Stimulated activated CD8-positive, alpha-beta memory T cell treated with anti-CD3 and anti-CD28 coated beads, Interleukin-2, amount 100 ng/mL, for 48 hours (primary cell): Measurements from ENCODE around the gene SLC22A17.

Experiments used
- DNase-seq, 2 donors: peaks; one replicate each; pipeline ENCODE4 v3.0.0-alpha.2; 2020; ENCODE audit warnings: low read depth in 2 of 2

Gene SLC22A17

DNA sequence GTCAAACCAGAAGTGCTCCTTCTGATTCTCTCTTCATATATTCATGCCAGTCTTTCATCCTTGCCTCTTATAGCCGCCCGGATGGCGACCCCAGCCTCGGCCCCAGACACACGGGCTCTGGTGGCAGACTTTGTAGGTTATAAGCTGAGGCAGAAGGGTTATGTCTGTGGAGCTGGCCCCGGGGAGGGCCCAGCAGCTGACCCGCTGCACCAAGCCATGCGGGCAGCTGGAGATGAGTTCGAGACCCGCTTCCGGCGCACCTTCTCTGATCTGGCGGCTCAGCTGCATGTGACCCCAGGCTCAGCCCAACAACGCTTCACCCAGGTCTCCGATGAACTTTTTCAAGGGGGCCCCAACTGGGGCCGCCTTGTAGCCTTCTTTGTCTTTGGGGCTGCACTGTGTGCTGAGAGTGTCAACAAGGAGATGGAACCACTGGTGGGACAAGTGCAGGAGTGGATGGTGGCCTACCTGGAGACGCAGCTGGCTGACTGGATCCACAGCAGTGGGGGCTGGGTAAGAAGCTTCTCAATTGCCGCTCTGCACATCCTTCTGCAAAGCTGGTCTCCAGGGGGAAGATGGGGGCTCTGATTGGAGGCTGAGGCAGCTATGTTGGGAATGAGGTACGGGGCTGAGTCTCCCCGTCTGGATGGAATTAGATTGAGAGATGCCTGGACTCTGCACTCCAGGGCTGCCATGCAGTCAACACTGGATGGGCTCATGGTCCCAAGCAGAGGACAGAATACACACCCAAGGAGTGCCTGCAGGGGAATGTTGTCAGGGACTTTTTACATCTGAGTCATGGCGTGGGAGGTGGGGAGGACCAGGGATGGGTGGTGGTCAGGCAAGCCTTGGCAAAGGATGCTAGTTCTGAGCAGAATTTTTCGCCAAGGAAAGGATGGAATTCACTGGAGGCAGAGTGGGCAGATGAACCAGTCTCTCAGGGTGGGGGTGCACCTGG, 44.7 kb downstream of the SLC22A17 start:
- DNase-seq, result no peak

DNA sequence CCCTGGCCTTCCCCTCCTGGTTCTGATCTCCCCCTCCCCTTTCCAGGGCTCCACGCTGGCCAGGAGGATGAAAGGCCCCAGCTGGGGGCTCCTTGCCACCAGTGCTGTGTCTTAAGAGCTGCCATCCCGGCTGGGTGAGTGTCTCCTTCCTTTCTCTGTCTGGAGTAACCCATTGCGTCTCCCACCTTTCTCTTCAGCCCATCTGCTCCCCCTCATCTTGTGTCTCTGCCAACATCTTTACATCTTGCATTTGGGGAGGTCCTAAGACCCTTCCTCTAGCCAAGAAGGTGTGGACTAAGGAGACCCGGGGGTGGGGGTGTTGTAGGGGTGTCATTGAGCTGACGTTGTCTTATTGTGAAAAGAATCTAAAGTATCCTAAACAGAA, 45.5 kb downstream of the SLC22A17 start:
- DNase-seq, result no peak

DNA sequence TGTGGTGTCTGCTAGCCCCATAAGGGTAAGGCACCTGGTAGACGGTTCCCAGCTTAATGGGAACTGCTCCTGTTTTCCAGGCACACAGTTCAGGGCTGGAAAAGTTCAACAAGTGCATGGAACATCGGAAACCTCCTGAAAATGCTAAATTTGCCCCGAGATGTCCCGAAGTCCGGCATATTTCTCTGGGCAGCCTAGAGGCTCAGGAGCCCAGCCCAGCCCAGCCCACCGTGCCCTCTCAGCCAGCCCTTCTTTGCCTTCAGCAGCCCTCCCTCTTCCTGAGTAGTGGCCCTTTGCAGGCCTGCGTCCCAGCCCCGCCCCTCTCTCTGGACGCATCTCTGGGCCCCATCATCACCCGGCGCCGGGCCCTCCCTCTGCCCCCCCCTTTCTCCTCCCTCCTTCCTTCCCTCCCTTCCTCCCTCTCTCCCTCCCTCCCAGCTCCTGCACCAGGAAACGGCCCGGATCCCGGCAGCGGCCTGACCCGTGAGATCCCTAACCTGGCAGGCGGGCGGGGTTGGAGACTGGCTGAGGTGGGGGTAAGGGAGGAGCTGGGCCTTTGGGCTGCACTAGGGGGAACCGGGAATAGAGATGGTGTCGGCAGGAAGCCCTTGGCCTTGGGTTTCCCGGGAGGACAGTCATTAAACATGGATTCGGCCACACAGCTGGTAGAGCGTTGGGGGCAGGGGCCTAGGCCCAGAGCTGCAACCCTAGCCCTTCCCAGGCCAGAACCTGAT, 46.1 kb downstream of the SLC22A17 start, which contains the start of gene BCL2L2:
BCL2L2 (plus strand) TSS at position 422 of the 734 bp plus-strand sequence. CDS start 935 bp downstream, outside the sequence.
- DNase-seq, result no peak

DNA sequence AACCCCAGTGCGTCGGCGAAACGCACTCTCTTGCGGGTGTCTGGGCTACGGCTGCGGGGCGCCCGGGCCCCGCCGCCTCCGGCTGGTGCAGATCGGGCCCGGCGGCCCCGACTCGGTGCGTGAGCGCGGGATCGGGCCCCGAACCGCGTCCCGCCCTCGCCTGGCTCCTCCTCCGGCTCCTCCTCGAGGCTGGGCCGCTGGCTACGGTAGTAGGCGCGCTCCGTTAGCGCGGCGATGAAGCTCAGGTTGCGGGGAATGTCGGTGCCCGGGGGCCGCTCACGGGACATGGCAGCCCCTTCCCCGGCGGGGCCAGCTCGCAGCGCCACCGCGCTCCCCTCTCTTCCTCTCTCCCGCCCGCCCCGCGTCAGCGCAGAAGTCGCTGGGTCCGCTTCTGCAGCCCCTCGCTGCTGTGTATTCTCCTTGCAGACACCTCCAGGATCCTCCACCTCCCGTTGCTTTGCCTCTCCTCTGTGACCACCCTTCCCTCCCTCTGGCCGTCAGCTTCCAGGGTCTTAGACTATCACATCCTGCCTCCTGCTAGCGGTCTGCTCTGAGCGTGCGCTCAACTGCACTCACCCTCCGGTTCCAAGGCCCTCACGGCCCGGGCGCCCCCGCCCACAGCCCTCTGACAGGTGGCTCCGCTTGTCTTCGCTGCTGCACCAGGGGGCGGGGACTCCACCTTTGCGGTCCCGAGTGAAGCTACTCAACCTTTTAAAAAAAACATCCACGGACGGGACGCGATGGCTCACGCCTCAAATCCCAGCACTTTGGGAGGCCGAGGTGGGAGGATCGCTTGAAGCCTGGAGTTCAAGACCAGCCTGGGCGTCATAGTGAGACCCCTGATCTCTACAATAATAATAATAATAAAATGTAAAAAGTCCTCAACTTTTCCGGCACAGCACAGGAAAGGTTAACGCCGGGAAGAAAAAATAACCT, 50.1 kb downstream of the SLC22A17 start, which contains the start of gene PPP1R3E:
PPP1R3E (minus strand) TSS at position 570 of the 936 bp plus-strand sequence; CDS start at position 287, 283 bp downstream.
- DNase-seq, result peak; percentile 84

DNA sequence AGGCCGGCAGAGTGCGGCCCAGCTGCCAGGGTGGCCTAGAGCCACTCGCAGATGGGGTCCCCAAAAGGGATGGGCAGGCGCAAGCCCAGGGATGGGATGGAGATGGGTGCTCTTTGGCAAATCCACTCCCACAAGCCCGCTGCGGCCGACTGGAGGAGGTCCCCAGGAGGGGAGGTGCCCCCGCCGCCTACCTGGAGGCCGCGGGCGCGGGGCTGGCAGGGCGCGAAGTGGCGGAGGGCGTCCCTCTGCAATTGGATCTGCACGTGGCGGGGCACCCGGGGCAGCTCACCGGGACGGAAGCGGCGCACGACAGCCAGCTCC, 50.8 kb downstream of the SLC22A17 start:
- DNase-seq, result no peak

DNA sequence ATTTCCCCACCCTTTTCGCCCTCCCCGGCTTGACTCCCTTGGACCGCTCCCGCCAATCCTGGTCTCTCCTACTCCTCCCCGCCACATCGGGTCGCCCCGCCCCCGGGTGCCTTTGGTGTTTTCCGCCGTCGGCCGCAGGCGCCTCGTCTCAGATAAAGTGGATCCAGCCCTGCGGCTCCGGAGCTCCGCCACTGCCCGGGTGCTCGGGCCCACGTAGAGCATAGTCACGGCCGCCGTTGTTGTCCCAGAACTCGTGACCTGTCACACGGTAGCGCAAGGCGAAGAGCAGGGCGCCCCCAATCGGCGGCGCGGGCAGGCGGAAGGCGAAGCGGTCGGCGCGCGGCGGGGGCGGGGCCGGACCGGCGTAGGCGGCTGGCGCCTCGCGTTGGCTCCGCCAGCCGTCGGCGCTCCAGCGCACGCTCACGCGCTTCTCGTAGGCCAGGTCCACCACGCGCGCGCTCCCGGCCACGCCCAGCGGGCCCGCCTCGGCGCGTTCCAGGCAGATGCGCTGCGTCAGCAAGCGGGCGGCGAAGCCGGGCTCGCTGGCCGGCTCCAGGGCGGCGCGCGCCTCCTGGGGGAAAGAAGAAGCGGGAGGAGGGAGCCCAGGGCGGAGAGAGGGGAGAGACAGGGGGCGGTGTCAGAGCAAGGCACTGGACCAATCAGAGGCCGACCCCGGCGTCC, 51.3 kb downstream of the SLC22A17 start:
- DNase-seq, result peak; percentile 95

DNA sequence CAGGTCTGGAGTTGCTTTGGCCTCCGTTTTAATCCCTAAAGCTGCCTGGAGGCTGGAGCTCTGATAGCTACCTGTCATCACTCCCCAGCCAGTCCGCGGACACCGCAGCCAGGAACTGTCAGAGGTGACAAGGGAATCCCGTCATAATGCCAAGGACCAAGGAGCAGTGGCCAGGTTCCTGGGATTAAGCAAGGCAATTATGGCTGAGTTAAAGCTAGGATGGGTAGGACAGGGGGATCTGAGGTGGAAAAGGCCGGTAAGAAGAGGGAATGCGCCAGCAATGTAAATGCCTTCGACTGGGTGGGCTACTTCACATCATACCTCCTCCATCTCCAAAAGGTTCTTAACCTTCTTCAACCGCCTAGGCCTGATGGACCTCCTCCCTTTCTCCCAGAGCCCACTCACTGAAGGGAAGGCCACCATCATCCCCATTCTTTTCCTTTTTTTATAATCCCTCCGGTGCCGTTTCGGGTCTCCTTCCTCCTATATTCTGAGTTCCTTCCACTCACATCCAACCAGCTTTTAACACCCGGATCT, 51.9 kb downstream of the SLC22A17 start:
- no peak for DNase-seq

DNA sequence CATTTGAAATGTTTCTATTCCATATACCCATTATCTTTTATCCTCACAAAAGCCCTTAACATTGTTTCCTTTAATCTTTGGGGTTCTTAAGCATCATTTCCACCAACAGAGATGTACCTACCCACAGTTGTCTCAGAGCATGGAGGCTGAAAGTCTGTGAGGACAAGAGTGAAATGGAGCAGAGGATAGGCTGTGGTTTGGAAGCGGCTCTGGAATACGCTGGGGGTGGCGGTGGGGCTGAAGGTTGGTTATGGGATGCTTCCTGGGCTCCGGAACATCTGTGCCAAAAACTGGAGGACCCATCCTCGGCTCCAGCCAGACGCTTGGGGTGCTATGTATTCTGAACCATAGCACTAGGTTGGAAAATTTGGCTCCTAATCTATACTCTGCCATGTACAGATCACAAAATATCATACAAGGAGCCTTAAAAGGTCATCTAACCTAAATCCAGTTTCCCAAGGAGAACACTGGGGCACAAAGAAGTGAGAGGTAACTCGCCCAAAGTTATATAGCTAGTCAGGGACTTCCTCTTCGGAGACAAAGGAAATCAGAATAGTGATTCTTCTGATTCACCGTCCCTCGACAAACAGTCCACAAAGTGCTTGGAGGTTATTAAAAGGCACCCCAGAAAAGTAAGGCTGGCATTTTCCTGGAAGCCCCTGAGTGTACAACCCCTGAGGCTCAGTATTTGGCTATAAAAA, 52.6 kb downstream of the SLC22A17 start:
- no peak for DNase-seq

DNA sequence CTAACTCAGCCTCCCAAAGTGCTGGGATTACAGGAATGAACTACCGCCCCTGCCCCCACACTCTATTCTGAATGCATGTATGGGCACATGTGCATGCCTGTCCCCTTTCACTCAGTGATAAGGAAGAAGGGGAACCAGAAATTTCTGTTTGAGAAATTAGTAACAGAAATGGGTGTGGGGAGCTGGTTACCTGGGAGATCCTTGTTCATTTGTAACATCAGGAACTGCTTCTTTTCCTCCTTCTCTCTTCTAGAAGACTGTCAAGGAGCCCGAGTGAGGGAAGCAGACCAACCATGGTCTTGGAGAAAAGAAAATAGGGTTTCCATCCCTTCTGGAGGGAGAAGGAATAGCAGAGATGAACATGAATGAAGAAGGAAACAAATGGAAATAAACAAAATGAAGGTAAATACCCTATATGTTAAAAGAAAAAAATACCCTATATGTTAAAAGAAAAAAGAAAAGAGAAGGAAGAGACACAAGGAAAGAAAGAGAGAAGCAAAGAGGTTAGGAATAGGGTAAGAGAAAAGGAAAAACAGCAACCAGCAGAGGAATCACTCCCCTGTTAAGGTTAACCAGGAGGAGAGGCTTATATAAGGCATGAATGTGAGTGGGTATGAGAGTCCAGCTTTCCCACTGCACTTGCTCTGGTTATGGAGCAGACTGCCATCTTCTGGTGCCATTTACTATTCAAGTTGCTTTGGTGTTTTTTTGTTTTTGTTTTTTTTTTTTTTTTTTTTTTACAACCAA, 53.3 kb downstream of the SLC22A17 start:
- DNase-seq, result no peak

DNA sequence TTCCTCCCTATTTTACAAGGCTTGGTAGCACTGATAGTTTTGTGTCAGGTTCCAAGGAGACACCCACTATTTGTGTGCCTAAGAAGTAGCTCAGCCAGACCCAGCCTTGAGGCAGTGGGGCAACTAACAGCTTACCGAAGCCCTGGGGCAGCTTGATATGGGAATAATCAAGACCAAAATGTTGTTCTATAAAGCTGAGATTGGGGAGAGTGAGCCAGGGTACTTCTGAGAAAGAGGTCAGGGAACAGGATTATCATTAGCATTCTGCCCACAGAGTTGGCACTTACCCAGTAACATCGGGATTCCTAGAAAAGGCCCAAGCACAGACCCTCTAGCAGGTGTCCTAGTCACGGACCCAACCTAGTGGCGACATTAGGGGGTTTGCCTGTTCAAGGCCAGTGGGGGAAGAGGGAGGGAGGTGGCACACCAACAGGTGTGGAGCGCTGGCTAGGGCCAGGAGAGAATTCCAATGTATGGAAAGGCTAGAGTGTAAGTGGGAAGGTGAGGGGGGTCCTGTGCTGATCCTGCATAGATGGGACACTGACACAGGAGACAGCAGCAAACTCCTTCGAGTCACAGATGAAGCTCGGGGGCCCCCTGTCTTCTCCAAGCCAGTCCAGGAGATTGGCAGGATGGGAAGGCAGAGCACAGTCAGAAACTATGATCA, 54.9 kb downstream of the SLC22A17 start:
- DNase-seq, result no peak

DNA sequence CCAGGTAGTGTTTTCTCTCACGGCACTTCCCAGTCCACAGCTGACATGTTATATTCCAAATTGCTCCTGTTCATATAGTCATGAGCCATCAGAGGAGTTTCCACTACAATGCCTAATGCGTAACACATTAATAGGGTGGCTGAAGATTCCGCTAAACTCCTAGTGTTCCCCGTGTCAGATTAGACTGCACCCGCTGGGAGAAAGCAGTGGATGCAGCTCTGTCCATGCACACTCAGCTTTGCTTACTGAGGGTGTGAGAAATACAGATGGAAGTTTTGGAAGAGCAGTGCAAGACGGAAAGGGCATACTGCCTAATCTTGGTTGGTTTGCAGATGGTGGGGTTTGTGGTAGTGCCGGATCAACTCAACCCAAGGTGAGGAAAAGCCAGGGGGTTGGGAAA, 55.6 kb downstream of the SLC22A17 start:
- DNase-seq, result no peak
